ENCODE measurements around the gene MPL. TPM values are rescaled to one million over a fixed set of nuclear protein-coding genes. Genes with fewer than 3 reads are reported as not detected.

Gene MPL
- total RNA-seq = not detected

GRCh38 chr1:43337588-43337987 lies at the start of gene MPL:
Gene MPL, plus strand, starts transcription at chr1:43337818. Its CDS starts 31 bp downstream, at chr1:43337849.
- no peak for DNase-seq

DNA sequence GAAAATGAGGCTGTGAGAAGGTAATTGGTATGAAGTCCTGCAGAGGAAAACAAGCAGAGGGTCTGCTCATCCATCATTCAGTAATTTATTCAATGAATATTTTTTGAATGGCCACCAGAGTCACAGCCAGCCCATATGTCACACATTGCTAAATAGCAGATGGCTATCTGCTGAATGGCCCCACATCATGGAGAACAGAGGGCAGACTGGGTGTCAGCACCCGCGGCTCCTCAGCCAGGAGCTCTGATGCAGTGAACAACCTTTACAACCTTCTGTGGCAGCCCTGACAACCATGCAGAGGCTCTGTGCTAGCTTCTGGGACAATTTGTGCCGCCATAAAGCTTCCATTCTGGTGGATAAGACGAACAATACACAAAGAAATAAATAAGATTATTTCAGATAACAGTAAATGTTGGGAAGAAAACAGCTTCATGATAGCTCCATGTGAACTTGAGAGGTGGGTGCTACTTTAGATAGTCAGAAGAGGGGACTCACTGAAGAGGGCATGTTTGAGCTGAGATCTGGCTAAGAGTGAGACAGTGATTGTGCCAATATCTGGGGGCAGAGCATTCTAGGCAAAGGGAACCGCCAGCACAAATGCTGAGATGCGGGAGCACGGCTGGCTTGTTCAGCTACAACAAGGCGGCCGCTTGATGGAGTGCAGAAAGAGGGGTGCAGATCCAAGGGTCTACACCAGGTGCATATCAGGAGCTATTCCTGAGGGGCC lies 49.4 kb upstream of the MPL start:
- DNase-seq = no peak

- no peak for DNase-seq
These were observed 48.6 kb upstream of the MPL start for GRCh38 chr1:43288785-43289706.

DNA sequence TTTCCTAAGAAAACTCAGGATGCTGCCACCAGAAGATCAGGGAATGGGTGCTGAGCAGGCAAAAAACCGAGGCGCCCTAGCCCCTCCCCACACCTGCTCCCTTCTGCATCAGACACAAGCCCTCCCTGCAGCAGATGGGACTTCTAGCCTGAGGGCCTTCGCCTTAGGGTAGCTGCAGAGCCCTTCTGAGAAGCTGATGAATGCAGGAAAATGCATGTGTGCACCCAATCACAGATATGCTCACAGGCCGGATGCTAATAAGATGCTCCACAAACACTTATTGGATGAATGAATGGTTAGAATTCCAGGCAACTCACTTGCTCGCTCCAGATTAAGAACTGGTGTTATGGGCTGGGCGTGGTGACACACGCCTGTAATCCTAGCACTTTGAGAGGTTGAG lies 45.4 kb upstream of the MPL start:
- DNase-seq = no peak

GRCh38 chr1:43292679-43293078 lies 44.9 kb upstream of the MPL start:
- DNase-seq = no peak

DNA sequence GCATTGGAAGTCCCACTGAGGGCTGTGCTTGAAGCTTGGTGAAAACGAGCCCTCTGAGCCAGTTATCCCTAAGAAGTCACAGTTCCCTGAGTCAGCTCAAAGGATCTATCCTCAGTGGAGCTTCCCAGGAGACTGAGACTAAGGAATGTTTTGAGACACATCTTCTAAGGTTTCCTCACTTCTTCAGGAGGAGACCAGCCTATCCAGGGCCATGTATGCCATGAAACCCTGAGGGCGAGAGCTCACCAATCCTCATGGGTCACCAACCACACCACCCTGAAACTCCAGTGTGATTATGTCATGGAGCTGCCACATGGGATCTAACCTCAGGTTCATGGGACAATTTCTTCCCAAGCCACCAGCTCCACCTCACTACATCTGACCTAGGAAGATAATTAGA lies 44.4 kb upstream of the MPL start:
- DNase-seq = no peak

DNA sequence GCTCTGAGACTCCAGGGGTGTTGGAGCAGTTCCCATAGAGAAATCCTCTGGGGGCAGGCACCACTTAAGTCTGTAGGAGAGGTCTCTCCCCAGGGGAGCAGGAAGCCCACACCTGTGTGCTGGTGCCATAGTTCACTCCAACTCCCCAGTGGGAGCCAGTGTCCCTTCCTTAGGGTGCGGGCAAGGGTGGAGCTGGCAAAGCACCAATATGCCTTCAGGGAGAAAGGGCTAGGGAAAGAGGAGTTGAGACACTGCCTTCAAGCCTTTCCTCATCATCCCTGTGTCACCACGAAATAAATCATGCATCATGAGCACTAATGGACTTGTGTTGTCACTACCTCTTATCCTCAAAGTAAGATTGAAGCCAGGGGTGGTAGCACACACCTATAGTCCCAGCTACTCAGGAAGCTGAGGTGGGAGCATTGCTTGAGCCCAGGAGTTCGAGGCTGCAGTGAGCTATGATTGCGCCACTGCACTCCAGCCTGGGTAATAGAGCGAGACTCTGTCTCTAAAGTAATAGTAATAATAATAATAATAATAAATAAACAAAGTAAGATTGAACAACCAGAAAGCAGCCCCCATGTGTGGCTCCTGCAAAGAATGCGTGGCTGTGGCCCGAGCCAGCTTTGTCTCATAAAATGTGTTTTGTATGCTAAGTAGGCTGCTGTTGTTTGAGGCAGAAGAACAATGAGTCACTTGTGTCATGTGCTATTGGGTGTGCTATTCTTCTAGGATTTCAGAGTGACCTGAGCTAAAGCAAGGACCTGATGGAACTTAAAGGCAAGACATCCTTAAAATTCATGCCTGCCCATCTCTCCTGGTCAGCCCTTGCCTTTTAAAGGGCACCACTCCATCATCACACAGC lies 43.5 kb upstream of the MPL start:
- no peak for DNase-seq

DNA sequence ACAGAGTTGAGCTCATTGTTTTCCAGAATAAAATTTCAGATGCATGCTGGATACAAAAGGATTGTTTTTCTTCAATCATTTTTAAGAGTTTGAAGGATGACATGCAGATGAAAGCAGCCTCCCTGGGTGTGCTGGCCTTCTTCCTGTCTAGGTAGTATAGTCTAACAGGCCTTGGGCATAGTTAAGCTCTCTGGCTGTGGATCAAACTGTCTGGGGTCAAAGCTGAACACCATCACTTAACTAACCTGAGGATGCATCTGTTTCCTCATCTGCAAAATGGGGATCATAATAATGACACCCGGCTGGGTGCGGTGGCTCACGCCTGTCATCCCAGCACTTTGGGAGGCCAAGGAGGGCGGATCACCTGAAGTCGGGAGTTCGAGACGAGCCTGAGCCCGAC lies 42.9 kb upstream of the MPL start:
- DNase-seq = no peak

DNA sequence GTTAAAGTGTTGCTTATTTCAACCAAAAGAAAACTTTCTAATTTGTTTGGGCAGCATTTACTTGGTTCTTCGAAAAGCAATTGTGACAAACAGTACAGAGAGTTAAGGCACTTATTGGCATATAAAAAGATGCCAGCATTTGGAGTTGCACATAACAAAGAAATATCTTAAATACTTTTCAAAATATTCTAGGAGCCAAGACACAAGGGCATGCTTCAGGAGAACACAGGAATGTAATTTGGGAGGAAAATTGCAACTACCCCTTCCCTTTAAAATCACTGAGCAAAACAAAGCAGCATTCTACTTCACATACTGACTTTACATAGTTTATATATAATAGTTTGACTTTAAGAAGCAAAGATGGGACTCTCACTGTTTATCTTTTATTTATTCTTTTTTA lies 41.4 kb upstream of the MPL start:
- no peak for DNase-seq

- DNase-seq = no peak
These were observed 39.6 kb upstream of the MPL start for GRCh38 chr1:43298055-43298454.

GRCh38 chr1:43299101-43299500 lies 38.5 kb upstream of the MPL start:
- no peak for DNase-seq

DNA sequence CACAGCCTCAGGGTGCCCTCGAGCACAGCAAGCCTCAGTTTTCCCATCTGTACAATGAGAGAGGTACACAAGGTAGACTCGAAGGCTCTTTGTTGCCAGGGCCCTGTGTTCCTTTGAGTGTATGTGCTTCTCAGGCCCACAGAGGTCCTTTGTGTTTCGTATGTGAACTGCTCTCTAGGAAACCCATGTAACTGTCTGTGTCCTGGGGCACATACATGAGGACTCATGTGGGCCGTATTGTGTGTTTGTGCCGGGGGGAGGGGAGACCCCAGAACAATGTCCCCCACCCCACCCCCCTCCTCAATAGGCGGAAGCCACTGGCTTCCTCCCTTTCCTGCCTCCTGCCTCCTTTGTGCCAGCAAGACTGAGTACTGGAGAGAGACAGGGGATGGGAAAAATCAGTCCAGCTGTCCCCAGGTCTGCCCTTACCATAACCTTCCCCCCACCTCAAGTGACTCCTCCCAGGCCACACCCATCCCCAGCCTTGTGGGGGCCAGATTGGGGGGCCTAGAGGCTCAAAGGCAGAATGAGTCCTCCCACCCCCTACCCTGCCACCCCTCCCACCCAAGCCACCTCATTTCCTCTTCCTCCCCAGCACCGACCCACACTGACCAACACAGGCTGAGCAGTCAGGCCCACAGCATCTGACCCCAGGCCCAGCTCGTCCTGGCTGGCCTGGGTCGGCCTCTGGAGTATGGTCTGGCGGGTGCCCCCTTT lies 37.1 kb upstream of the MPL start, which contains the start of gene TIE1:
Gene TIE1 (plus strand): TSS at position 605 of the 717 bp plus-strand sequence. CDS start 90 bp downstream, at position 695.
- no peak for DNase-seq

DNA sequence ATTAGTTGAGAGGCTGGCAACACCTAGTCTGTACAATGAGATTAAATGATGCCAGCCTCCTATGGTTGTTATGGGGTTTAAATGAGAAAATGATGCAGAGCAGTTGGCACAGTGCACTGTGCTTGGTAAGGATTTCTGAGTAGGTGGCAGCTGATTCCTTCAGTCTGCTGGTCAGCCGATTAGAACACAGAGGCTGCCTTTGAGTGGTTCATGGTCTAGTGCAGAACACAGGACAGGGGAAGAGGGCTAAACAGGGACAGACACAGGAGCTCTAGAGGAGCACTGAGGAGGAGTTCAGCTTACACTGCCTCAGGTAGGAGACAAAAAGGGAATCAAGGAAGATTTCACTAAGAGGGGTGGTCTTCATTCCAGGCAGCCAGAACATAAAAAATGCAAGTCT lies 35.4 kb upstream of the MPL start:
- no peak for DNase-seq

DNA sequence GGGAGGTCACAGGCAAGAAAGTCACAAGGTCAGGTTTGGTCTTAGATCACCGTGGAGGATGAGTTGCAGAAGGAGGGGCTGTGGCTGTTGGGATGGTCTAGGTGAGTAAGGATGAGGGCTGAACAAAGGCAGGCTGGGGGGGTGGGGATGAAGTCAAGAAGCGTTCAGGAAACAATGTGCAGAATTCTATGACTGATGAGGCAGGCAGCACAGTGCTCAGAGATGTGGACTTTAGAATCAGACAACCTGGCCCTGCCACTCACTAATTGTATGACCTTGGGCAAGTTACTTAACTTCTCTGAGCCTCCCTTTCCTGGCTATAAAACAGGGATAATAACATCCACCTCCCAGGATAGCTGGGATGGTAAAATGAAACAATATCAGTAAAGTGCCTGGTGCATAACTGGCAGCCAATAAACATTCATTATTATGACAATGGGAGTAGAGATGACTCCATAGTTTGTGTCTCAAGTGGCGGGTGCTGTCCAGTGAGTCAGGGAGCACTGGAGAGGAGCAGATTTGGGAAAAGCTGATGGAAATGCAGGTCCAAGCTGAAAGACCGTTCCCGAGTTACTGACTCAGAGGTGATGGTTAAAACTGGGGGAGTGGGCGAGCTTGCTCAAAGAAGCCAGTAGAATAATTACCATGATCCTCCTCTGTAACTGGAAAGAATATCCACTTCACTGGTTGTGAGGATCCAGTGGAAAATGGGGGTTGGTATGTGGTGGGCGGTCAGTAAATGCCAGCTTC lies 34.7 kb upstream of the MPL start:
- DNase-seq = no peak

DNA sequence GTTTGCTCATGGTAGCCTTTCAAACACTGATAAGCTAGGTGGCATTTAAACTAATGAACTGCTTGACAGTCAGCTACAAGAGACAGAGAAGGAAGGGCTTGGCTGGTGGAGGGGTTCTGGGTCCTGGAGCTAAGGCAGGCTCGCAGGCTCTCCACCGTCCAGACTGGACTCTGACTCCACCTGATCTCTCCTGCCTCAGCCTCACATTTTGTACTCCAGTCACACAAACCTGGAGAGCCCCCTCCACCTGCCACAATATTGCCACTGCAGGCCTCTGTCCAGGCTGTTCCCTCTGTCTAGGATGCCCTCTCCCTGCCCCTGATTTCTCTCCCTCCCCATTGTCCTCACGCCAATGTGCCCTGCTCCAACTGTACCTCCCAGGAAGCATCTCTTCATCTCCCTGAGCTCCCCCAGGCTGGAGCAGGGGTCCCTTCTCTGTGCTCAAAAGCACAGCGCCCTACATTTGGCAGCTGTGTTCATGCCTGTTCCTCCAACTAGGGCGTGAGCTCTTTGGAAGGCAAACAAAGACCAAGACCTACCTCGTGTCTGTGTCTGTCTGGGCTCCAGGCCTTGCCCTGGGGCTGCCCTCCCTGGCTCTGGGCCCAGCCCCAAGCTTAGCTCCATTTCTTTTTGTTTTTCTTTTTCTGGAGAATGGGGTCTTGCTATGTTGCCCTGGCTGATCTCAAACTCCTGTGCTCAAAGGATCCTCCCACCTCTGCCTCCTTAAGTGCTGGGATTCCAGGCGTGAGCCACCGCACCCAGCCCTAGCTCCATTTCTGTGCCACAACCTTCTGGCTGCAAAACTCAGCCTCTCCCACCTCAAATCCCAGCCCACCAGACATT lies 33.9 kb upstream of the MPL start:
- DNase-seq = no peak

DNA sequence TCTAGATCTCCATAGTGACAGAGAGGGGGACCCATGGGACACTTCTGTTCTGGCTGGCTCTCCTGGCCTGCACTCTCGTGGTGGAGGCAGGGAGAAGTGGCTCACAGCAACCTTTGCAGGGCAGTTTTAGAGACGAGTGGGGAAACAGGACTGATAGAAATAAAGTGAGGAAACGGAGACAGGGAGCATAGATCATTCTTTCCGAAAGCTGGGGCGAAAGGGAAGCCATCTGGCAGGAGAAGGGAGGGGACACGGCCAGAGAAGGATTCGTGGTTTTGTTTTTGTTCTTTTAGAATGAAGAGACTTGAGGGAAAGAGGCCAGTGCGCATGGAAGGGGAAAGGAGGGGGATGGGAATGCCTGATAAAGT lies 33.3 kb upstream of the MPL start:
- DNase-seq = peak; percentile 23

GRCh38 chr1:43304771-43305300 lies 32.8 kb upstream of the MPL start:
- DNase-seq = no peak

- no peak for DNase-seq
These were observed 32.2 kb upstream of the MPL start for GRCh38 chr1:43305461-43305860.

DNA sequence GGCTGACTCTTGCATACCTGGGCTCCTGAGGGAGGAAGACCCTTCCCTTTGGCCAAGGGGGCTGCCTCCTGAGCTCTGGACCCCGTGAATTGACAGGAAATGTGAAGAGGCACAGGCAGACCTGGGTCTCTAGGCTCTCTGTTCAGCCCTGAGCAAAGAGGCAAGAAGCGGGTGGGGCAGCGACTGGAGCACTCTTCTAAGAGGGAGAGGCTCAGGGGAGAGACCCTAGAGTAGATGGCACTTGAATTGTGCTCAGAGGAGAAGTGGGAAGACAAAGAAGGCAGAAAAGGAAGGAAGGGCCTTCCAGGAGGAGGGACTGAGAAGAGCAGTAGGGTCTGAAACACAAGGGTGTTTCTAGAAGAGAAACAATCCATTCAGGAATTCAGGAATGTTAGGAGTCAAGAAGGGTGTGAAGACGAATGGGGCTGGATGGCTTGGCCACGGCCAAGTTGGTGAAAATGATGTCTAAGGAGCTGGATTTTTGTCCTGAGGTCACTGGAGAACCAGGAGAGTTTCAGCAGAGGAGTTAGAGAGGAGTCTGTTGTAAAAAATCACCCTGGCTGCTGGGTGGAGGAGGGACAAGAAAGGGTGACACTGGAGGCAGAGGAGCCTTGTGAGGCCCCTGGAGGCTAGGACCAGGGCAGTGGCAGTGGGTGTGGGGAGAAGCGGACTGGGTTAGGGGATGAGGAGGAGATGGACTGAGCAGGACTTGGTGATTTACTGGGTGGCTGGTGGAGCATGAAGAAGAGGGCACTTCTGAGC lies 31.5 kb upstream of the MPL start:
- no peak for DNase-seq

All from tongue (tissue), 2 donors.